Activated T-helper 9 cell treated with anti-CD3 and anti-CD28 coated beads, Interleukin-2, amount 50 U/mL, for 16 hours (primary cell): ENCODE data around the gene MAPK8IP2.
"Not testable (repeated sequence)": the region's sequence is repeated elsewhere in the genome, so short reads cannot be mapped to it uniquely, and the experiment has no call there.

Experiments
- DNase-seq: peaks from one replicate; pipeline ENCODE4 v3.0.0-alpha.2; 2020; ENCODE audit warnings: low read depth

Gene MAPK8IP2

GRCh38 chr22:50599816-50600455 lies 657 bp upstream of the MAPK8IP2 start:
- peak; percentile 34 for DNase-seq

- no peak for DNase-seq
Observed at GRCh38 chr22:50600967-50601668, 525 bp downstream of the MAPK8IP2 start.

- no peak for DNase-seq
Observed at GRCh38 chr22:50601669-50602337, 1.2 kb downstream of the MAPK8IP2 start.

GRCh38 chr22:50602338-50602700 lies 1.7 kb downstream of the MAPK8IP2 start:
- DNase-seq = no peak

- DNase-seq = no peak
Observed at GRCh38 chr22:50603511-50604255, 3.1 kb downstream of the MAPK8IP2 start.

- DNase-seq = no peak
Observed at GRCh38 chr22:50604256-50605001, 3.8 kb downstream of the MAPK8IP2 start.

GRCh38 chr22:50605002-50605612 lies 4.5 kb downstream of the MAPK8IP2 start:
- DNase-seq = no peak

- no peak for DNase-seq
Observed at GRCh38 chr22:50605613-50606074, 5.1 kb downstream of the MAPK8IP2 start.

GRCh38 chr22:50606165-50606945 lies 5.8 kb downstream of the MAPK8IP2 start:
- no peak for DNase-seq

GRCh38 chr22:50606946-50607658 lies 6.5 kb downstream of the MAPK8IP2 start:
- DNase-seq = no peak

GRCh38 chr22:50607659-50608020 lies 7.0 kb downstream of the MAPK8IP2 start:
- no peak for DNase-seq

GRCh38 chr22:50608058-50608840 lies 7.7 kb downstream of the MAPK8IP2 start:
- DNase-seq = not testable (repeated sequence)

- DNase-seq = no peak
Observed at GRCh38 chr22:50608996-50609395, 8.4 kb downstream of the MAPK8IP2 start.

GRCh38 chr22:50609599-50609998 lies 9.0 kb downstream of the MAPK8IP2 start:
- no peak for DNase-seq

- no peak for DNase-seq
Observed at GRCh38 chr22:50610041-50610451, 9.5 kb downstream of the MAPK8IP2 start.

- DNase-seq = no peak
Observed at GRCh38 chr22:50610581-50610980, 10.0 kb downstream of the MAPK8IP2 start.

- DNase-seq = no peak
Observed at GRCh38 chr22:50611341-50612060, 10.9 kb downstream of the MAPK8IP2 start.

- no peak for DNase-seq
Observed at GRCh38 chr22:50612168-50612527, 11.6 kb downstream of the MAPK8IP2 start.
